Body of pancreas (tissue), 4 donors: ENCODE data around the gene ANTXR1. TPM values are rescaled to one million over a fixed set of nuclear protein-coding genes. Genes with fewer than 3 reads are reported as not detected.

Source experiments
- ATAC-seq: fragments of 150-250 bp; one replicate; pipeline ENCODE4 v1.9.1; 2016
- DNase-seq, 4 donors: peaks; one replicate each; pipeline ENCODE4 v3.0.0-alpha.2; 2019
- H3K27ac ChIP-seq, 4 donors: fragments of 200-600 bp; sonication (generic); 1 replicate in 3 of 4; 2 replicates in 1 of 4; pipeline versions ENCODE4 v1.5.1 to v1.6.1; 2016 to 2019; ENCODE audit warnings: mild to moderate bottlenecking in 1 of 4, mixed read lengths in 1 of 4, moderate library complexity in 1 of 4
- H3K27me3 ChIP-seq, 2 donors: fragments of 200-600 bp; sonication (generic); one replicate each; pipeline ENCODE4 v1.6.0; 2016; ENCODE audit warnings: mild to moderate bottlenecking in 1 of 2
- H3K36me3 ChIP-seq, 2 donors: fragments of 200-600 bp; sonication (generic); replicated peaks in 1 of 2; 2 replicates each; pipeline ENCODE4 v1.5.1; 2016; ENCODE audit warnings: low read depth in 2 of 2; ENCODE audit not compliant: insufficient read depth in 1 of 2
- H3K4me1 ChIP-seq: fragments of 200-600 bp; sonication (generic); one replicate; pipeline ENCODE4 v1.6.0; 2016
- H3K4me3 ChIP-seq, 2 donors: fragments of 200-600 bp; sonication (generic); 1 replicate in 1 of 2; 2 replicates in 1 of 2; pipeline ENCODE4 v1.5.1; 2016 to 2019
- H3K9me3 ChIP-seq, 3 donors: fragments of 200-600 bp; sonication (generic); 1 replicate in 2 of 3; 2 replicates in 1 of 3; pipeline ENCODE4 v1.5.1; 2016
- CTCF ChIP-seq, 7 experiments: fragments of 450-650 bp in 4 of 7; fragments of 200-600 bp in 3 of 7; sonication (generic) in 3 of 7; IDR thresholded peaks; one replicate each; pipeline ENCODE4 v1.5.1; 2016 to 2019; ENCODE audit warnings: antibody characterized with exemption in 7 of 7
- POLR2A ChIP-seq, 3 donors: fragments of 450-650 bp; IDR thresholded peaks; one replicate each; pipeline ENCODE4 v1.6.1; 2016; ENCODE audit warnings: antibody characterized with exemption in 3 of 3, mild to moderate bottlenecking in 2 of 3
- WGBS, 2 donors: methylation state at CpG; one replicate each; pipeline ENCODE4 v1.1.5; 2017; 5-methylcytosine and 5-hydroxymethylcytosine counted together
- intact Hi-C: fragments of 100-400 bp; cut with DNase I; formaldehyde crosslinking; loops from one replicate; pipeline ENCODE4 v1.15.1; 2023
- total RNA-seq, 2 donors: library from RNA; depleted of rRNA; stranded (reverse); fragments of >200 nt; gene quantifications; one replicate each; pipeline ENCODE4 v1.1.0, GENCODE V29; 2016

ANTXR1 gene
- total RNA-seq = 10 to 100 TPM in 1 of 2 donors, 1 to 10 TPM in 1; 9.3 to 11.2 TPM

- WGBS, 2 donors = 1% methylated on average over 22 to 63 of the region's 63 CpGs
- Histone ChIP-seq H3K4me3 (peak within 1 kb of the TSS in 1 of 2 donors; percentile 44), H3K27ac (peak within 1 kb of the TSS in 1 of 4 donors; percentile 22), H3K27me3 (peaks cover 0 to 13% of the 10 kb centered on the region in 2 donors), H3K36me3 (no peaks in the 10 kb centered on the region), H3K9me3 (no peaks in the 10 kb centered on the region), H3K4me1 (peaks cover 10% of the 10 kb centered on the region)
- DNase-seq (peak in 3 of 4 donors; percentile 14 to 39 (median 19)), ATAC-seq (peak; percentile 39)
- TF ChIP-seq CTCF (IDR thresholded peaks at IDR 0.05) = peak in 1 of 7 experiments; percentile 4
- no peak for TF ChIP-seq POLR2A (IDR thresholded peaks at IDR 0.05)
- intact Hi-C loops = no loop called here
These were observed at the start of gene ANTXR1 for GRCh38 chr2:69013142-69013839. Gene ANTXR1 (plus strand): TSS chr2:69013179. CDS start chr2:69013500, 321 bp downstream.

GRCh38 chr2:68964282-68964681, 48.7 kb upstream of the ANTXR1 start:
- H3K4me1 ChIP-seq = no peaks in the 10 kb centered on the region
- DNase-seq (no peak), ATAC-seq (no peak)
- H3K9me3 ChIP-seq = no peaks in the 10 kb centered on the region
- H3K27ac ChIP-seq = no peak overlapping the region
- TF ChIP-seq CTCF (IDR thresholded peaks at IDR 0.05) (no peak), POLR2A (IDR thresholded peaks at IDR 0.05) (no peak)
- no peak overlapping the region for H3K4me3 ChIP-seq
- intact Hi-C loops = no loop called here
- no peaks in the 10 kb centered on the region for H3K27me3 ChIP-seq
- H3K36me3 ChIP-seq = no peaks in the 10 kb centered on the region

- TF ChIP-seq POLR2A (IDR thresholded peaks at IDR 0.05) = no peak
- TF ChIP-seq CTCF (IDR thresholded peaks at IDR 0.05) = no peak
- no peaks in the 10 kb centered on the region for H3K9me3 ChIP-seq
- WGBS, 2 donors = 63 to 89% methylated on average over 1 of the region's 1 CpG
These were observed 44.8 kb upstream of the ANTXR1 start for GRCh38 chr2:68968221-68968620.

GRCh38 chr2:68969736-68970490, 43.1 kb upstream of the ANTXR1 start:
- Histone ChIP-seq H3K27ac (no peak overlapping the region), H3K9me3 (no peaks in the 10 kb centered on the region)
- WGBS, 2 donors = 78 to 83% methylated on average over 8 of the region's 8 CpGs

More at GRCh38 chr2:68968221-68968620, 44.8 kb upstream of the ANTXR1 start:
- no peak overlapping the region for H3K27ac ChIP-seq
- no peaks in the 10 kb centered on the region for H3K27me3 ChIP-seq
- ATAC-seq (no peak), DNase-seq (no peak)
- no peaks in the 10 kb centered on the region for H3K4me1 ChIP-seq
- no peak overlapping the region for H3K4me3 ChIP-seq
- intact Hi-C loops = no loop called here
- H3K36me3 ChIP-seq = no peaks in the 10 kb centered on the region

More at GRCh38 chr2:68969736-68970490, 43.1 kb upstream of the ANTXR1 start:
- DNase-seq (no peak), ATAC-seq (no peak)
- Histone ChIP-seq H3K36me3 (no peaks in the 10 kb centered on the region), H3K27me3 (no peaks in the 10 kb centered on the region), H3K4me1 (no peaks in the 10 kb centered on the region), H3K4me3 (no peak overlapping the region)
- intact Hi-C loops = no loop called here
- no peak for TF ChIP-seq POLR2A (IDR thresholded peaks at IDR 0.05)
- no peak for TF ChIP-seq CTCF (IDR thresholded peaks at IDR 0.05)
